Measurements from ENCODE around the gene ATXN7. TPM values are rescaled to one million over a fixed set of nuclear protein-coding genes. Genes with fewer than 3 reads are reported as not detected.

Gene ATXN7
- total RNA-seq, 4 donors from 2014 or later = 44.8 to 113 (median 51.0) TPM

DNA sequence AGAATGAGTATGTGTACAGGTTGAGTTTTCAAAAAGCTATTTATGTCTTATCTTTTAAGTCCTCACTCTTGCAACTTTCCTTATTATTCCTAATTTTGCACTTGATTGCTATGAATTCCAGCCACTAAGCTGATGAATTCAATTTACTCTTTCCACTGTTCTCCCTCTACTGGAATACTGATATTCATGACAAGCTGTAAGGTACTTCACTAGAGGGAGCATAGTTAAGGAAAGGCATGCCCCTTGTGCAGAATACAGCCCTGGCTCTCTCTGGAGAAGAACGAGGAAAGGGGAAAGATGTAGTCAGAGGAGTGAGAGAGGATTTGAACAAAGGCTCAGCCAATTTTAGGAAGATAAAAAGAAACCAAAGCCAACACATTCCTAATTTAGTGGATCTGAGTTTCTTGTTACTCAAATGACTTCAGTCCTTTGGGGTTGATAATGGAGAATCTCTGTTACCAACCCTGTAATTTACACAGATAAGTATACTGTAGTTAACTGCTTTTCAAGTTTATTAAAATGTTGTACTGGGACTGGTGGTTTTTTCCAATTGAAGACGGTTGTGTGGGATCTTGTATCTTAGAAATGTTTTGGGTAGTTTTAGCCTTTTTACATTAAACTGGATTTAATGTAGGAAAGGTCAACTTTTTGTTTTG, 44.5 kb downstream of the ATXN7 start:
- Histone ChIP-seq H3K27me3 (no peaks in the 10 kb centered on the region), H3K4me3 (no peak overlapping the region), H3K36me3 (no peaks in the 10 kb centered on the region), H3K27ac (no peak overlapping the region), H3K4me1 (peaks cover 6 to 27% (median 13%) of the 10 kb centered on the region in 4 donors), H3K9me3 (no peaks in the 10 kb centered on the region)
- no peak for DNase-seq
- 38 to 74% methylated on average over 2 of the region's 2 CpGs for WGBS, 2 donors (ENCODE audit: low coverage in 1 of 2)
- TF ChIP-seq, protein P1, sequence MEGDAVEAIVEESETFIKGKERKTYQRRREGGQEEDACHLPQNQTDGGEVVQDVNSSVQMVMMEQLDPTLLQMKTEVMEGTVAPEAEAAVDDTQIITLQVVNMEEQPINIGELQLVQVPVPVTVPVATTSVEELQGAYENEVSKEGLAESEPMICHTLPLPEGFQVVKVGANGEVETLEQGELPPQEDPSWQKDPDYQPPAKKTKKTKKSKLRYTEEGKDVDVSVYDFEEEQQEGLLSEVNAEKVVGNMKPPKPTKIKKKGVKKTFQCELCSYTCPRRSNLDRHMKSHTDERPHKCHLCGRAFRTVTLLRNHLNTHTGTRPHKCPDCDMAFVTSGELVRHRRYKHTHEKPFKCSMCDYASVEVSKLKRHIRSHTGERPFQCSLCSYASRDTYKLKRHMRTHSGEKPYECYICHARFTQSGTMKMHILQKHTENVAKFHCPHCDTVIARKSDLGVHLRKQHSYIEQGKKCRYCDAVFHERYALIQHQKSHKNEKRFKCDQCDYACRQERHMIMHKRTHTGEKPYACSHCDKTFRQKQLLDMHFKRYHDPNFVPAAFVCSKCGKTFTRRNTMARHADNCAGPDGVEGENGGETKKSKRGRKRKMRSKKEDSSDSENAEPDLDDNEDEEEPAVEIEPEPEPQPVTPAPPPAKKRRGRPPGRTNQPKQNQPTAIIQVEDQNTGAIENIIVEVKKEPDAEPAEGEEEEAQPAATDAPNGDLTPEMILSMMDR (IDR thresholded peaks at IDR 0.05) = no peak
- TF ChIP-seq POLR2A (IDR thresholded peaks at IDR 0.05) (no peak), POLR2AphosphoS5 (IDR thresholded peaks at IDR 0.05) (no peak), EP300 (IDR thresholded peaks at IDR 0.05; ENCODE audit: low read depth) (no peak)
- intact Hi-C loops (cut with DNase I; ENCODE audit: low total_unique reads) = no loop called here
- in situ Hi-C loops (cut with MboI; ENCODE audit: low pct_ligation_motif_present in 1 of 4, low pct_unique_long_range_greater_than_20kb in 1 of 4, low sequenced_read_pairs in 3 of 4) = no loop called here

DNA sequence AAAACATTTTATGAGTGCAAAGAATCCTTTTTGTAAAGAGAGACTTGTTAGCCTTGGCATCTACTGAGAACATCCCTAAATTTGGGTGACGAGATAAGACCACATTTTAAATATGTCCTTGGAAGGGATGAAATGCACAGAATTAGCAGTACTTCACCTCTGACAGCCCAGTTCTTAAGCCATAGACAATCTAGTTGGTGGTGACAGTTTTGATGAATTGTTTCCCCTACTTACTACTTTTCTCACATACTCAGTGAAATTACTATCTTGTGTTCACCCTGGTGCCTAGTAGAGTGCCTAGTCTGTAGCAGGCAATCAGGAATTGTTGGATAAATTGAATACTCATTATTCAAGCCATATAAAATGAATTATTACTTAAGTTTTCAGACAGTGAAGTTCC, 45.1 kb downstream of the ATXN7 start:
- no peaks in the 10 kb centered on the region for H3K9me3 ChIP-seq
- intact Hi-C loops (cut with DNase I; ENCODE audit: low total_unique reads) = no loop called here
- in situ Hi-C loops (cut with MboI; ENCODE audit: low pct_ligation_motif_present in 1 of 4, low pct_unique_long_range_greater_than_20kb in 1 of 4, low sequenced_read_pairs in 3 of 4) = no loop called here
- H3K27me3 ChIP-seq = no peaks in the 10 kb centered on the region
- H3K27ac ChIP-seq = no peak overlapping the region
- 95 to 100% methylated on average over 1 of the region's 1 CpG for WGBS, 2 donors (ENCODE audit: low coverage in 1 of 2)
- H3K4me1 ChIP-seq = peaks cover 6 to 33% (median 19%) of the 10 kb centered on the region in 4 donors
- TF ChIP-seq EP300 (IDR thresholded peaks at IDR 0.05; ENCODE audit: low read depth) = no peak
- TF ChIP-seq, protein P1 (IDR thresholded peaks at IDR 0.05) = no peak
- no peak for TF ChIP-seq POLR2AphosphoS5 (IDR thresholded peaks at IDR 0.05)
- TF ChIP-seq POLR2A (IDR thresholded peaks at IDR 0.05) = no peak
- H3K36me3 ChIP-seq = no peaks in the 10 kb centered on the region
- no peak for DNase-seq
- H3K4me3 ChIP-seq = no peak overlapping the region

DNA sequence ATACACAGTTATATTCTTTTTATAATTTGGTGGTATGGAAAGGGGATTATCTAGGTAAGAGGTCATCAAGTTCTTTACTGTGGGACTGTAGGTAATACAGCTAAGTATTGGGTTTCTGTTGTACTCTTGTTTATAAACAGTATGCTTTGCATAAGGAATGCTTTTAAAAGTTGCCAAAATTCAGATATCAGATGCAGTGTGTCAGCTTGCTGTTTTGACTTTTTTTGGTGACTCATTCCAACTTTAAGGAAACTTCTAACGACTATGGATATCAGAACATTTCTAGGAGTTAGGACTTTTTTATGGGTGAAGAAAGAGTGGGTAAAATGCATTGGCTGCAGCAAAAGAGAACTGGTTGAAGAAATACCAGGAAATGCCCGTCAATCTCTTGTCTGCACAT, 45.8 kb downstream of the ATXN7 start:
- in situ Hi-C loops (cut with MboI; ENCODE audit: low pct_ligation_motif_present in 1 of 4, low pct_unique_long_range_greater_than_20kb in 1 of 4, low sequenced_read_pairs in 3 of 4) = no loop called here

DNA sequence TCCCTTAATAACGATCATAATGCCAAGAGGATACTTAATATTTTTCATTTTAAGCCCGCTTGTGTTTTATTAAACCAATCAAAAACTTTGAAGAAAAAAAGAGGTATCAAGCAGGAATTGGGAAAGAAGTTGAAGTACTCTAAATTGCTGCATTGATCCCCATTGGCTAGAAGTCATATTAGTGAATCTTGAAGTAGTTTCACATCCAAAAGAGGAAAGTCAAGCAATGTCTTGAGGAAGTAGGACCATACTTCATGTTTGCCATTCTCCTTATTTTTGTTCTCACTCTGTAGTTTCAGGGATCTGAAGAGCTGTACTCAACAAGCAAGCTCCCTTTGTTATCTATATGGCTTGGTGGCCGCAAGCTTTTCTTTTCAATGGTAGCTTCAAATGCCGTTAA, 46.3 kb downstream of the ATXN7 start:
- H3K27me3 ChIP-seq = no peaks in the 10 kb centered on the region
- peaks cover 6 to 45% (median 28%) of the 10 kb centered on the region in 4 donors for H3K4me1 ChIP-seq
- TF ChIP-seq POLR2AphosphoS5 (IDR thresholded peaks at IDR 0.05) (no peak), POLR2A (IDR thresholded peaks at IDR 0.05) (no peak), EP300 (IDR thresholded peaks at IDR 0.05; ENCODE audit: low read depth) (no peak)
- TF ChIP-seq, protein P1 (IDR thresholded peaks at IDR 0.05) = no peak
- H3K27ac ChIP-seq = no peak overlapping the region
- H3K4me3 ChIP-seq = no peak overlapping the region
- no peaks in the 10 kb centered on the region for H3K9me3 ChIP-seq
- in situ Hi-C loops (cut with MboI; ENCODE audit: low pct_ligation_motif_present in 1 of 4, low pct_unique_long_range_greater_than_20kb in 1 of 4, low sequenced_read_pairs in 3 of 4) (no loop called here), intact Hi-C loops (cut with DNase I; ENCODE audit: low total_unique reads) (loop anchor here (10.0 kb wide), 1 partner anchor 85 kb away; no protein-coding TSS in a partner anchor)
- no peaks in the 10 kb centered on the region for H3K36me3 ChIP-seq
- 92 to 94% methylated on average over 4 of the region's 4 CpGs for WGBS, 2 donors (ENCODE audit: low coverage in 1 of 2)
- no peak for DNase-seq

More for the DNA sequence above, 45.8 kb downstream of the ATXN7 start:
- no peaks in the 10 kb centered on the region for H3K36me3 ChIP-seq
- intact Hi-C loops (cut with DNase I; ENCODE audit: low total_unique reads) = no loop called here
- H3K4me3 ChIP-seq = no peak overlapping the region
- no peak for DNase-seq
- H3K9me3 ChIP-seq = no peaks in the 10 kb centered on the region
- no peaks in the 10 kb centered on the region for H3K27me3 ChIP-seq
- TF ChIP-seq POLR2AphosphoS5 (IDR thresholded peaks at IDR 0.05) (no peak), EP300 (IDR thresholded peaks at IDR 0.05; ENCODE audit: low read depth) (no peak), POLR2A (IDR thresholded peaks at IDR 0.05) (no peak)
- TF ChIP-seq, protein P1 (IDR thresholded peaks at IDR 0.05) = no peak
- WGBS, 2 donors (ENCODE audit: low coverage in 1 of 2) = 81 to 100% methylated on average over 2 of the region's 2 CpGs
- H3K4me1 ChIP-seq = peaks cover 6 to 39% (median 25%) of the 10 kb centered on the region in 4 donors
- no peak overlapping the region for H3K27ac ChIP-seq
